Suprapubic skin (tissue), 4 donors: ENCODE results near the gene PTPRN2. TPM values are rescaled to one million over a fixed set of nuclear protein-coding genes. Genes with fewer than 3 reads are reported as not detected.

ENCODE experiments used
- DNase-seq, 2 donors: peaks; one replicate each; pipeline ENCODE4 v3.0.0-alpha.2; 2019; ENCODE audit warnings: low spot score in 2 of 2
- H3K27ac ChIP-seq: fragments of 200-600 bp; sonication (generic); one replicate; pipeline ENCODE4 v1.5.1; 2019
- H3K27me3 ChIP-seq: fragments of 200-600 bp; sonication (generic); one replicate; pipeline ENCODE4 v1.5.1; 2019
- H3K36me3 ChIP-seq: fragments of 200-600 bp; sonication (generic); one replicate; pipeline ENCODE4 v1.5.1; 2019
- H3K4me1 ChIP-seq: fragments of 200-600 bp; sonication (generic); one replicate; pipeline ENCODE4 v1.5.1; 2019
- H3K4me3 ChIP-seq: fragments of 200-600 bp; sonication (generic); one replicate; pipeline ENCODE4 v1.5.1; 2019; ENCODE audit warnings: mild to moderate bottlenecking
- H3K9me3 ChIP-seq: fragments of 200-600 bp; sonication (generic); one replicate; pipeline ENCODE4 v1.5.1; 2019
- EP300 ChIP-seq: sonication (generic); formaldehyde crosslinking; IDR thresholded peaks from one replicate; pipeline ENCODE4 v1.6.1; 2017; ENCODE audit warnings: antibody characterized with exemption
- POLR2A ChIP-seq, 2 donors: fragments of 450-650 bp; IDR thresholded peaks; one replicate each; pipeline ENCODE4 v1.6.1; 2017; ENCODE audit warnings: antibody characterized with exemption in 2 of 2, mild to moderate bottlenecking in 2 of 2, moderate library complexity in 2 of 2
- POLR2AphosphoS5 ChIP-seq, 3 donors: sonication (generic); formaldehyde crosslinking; IDR thresholded peaks; one replicate each; pipeline ENCODE4 v1.6.1; 2017; ENCODE audit warnings: antibody characterized with exemption in 3 of 3
- WGBS: methylation state at CpG from one replicate; pipeline ENCODE4 v1.1.5; 2018; 5-methylcytosine and 5-hydroxymethylcytosine counted together
- total RNA-seq, 4 donors: library from RNA; depleted of rRNA; stranded (reverse); fragments of >200 nt; gene quantifications; one replicate each; pipeline ENCODE4 v1.1.0, GENCODE V29; 2016
- TF ChIP-seq, protein P1 (sequence below), 2 donors: fragments of 200-600 bp in 1 of 2; fragments of 450-650 bp in 1 of 2; sonication (generic) in 1 of 2; IDR thresholded peaks; one replicate each; pipeline ENCODE4 v1.5.1; 2016 to 2019; ENCODE audit warnings: antibody characterized with exemption in 2 of 2, mild to moderate bottlenecking in 1 of 2, moderate library complexity in 1 of 2

PTPRN2 gene
- total RNA-seq, 4 donors from 2014 or later, result 0.23 to 1.8 (median 1.3) TPM

DNA sequence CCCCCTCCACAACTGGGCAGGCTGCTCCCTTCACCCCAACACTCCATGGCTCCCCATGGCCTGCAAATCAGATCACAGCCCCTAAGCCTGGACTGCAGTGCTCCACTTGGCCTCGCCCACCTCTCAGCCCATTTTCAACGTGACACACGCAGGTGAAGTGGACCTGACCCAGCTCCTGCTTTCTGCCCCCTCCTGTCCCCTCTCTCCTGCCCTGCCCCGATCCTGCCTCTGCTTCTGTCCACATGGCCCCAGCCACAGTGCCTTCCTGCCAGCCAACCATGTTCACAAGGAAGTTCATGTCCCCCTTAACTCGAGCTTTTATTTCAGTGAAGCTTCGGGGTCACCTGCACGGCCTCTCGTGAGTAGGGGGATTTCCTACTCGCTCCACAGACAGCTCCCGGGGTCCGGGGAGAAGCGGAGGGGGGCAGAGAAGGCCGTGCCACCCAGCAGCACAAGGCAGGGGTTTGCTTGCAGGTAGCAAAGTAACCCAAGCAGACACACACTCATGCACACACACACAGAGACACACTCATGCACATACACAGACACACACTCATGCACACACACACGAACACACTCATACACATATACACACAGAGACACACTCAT lies 713.3 kb downstream of the PTPRN2 start:
- no peak overlapping the region for H3K4me3 ChIP-seq
- no peak for DNase-seq
- no peaks in the 10 kb centered on the region for H3K9me3 ChIP-seq
- H3K36me3 ChIP-seq, result no peaks in the 10 kb centered on the region
- H3K27me3 ChIP-seq, result peaks cover 20% of the 10 kb centered on the region
- TF ChIP-seq, protein P1, sequence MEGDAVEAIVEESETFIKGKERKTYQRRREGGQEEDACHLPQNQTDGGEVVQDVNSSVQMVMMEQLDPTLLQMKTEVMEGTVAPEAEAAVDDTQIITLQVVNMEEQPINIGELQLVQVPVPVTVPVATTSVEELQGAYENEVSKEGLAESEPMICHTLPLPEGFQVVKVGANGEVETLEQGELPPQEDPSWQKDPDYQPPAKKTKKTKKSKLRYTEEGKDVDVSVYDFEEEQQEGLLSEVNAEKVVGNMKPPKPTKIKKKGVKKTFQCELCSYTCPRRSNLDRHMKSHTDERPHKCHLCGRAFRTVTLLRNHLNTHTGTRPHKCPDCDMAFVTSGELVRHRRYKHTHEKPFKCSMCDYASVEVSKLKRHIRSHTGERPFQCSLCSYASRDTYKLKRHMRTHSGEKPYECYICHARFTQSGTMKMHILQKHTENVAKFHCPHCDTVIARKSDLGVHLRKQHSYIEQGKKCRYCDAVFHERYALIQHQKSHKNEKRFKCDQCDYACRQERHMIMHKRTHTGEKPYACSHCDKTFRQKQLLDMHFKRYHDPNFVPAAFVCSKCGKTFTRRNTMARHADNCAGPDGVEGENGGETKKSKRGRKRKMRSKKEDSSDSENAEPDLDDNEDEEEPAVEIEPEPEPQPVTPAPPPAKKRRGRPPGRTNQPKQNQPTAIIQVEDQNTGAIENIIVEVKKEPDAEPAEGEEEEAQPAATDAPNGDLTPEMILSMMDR (IDR thresholded peaks at IDR 0.05), result no peak
- TF ChIP-seq EP300 (no peak), POLR2AphosphoS5 (IDR thresholded peaks at IDR 0.05) (no peak), POLR2A (IDR thresholded peaks at IDR 0.05) (no peak)
- H3K27ac ChIP-seq, result no peak overlapping the region
- 88% methylated on average over 14 of the region's 14 CpGs for WGBS
- peaks cover 8% of the 10 kb centered on the region for H3K4me1 ChIP-seq

DNA sequence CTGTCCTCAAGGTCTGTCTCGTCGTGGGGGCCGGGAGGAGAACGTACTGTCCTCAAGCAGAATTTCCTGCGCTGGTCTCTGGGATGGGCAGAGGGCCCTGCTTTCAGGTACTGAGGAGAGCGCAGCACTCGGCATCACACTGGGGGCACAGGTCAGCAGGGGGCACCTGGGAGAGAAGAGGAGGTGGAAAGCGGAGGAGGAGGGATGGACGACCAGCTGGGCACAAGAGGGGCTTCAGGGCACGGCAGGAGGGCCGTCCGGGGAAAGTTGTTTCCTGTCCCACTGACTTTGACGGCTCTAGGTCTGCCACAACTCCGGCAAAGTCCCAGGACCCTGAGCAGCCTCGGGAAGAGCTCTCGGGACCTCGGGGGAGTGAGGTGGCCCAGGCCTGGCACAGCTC lies 714.0 kb downstream of the PTPRN2 start:
- Histone ChIP-seq H3K36me3 (no peaks in the 10 kb centered on the region), H3K4me3 (no peak overlapping the region), H3K27me3 (peaks cover 20% of the 10 kb centered on the region), H3K9me3 (no peaks in the 10 kb centered on the region), H3K4me1 (peaks cover 8% of the 10 kb centered on the region), H3K27ac (no peak overlapping the region)
- DNase-seq, result no peak
- WGBS, result 82% methylated on average over 17 of the region's 17 CpGs
- TF ChIP-seq, protein P1 (IDR thresholded peaks at IDR 0.05), result no peak
- TF ChIP-seq EP300 (no peak), POLR2A (IDR thresholded peaks at IDR 0.05) (no peak), POLR2AphosphoS5 (IDR thresholded peaks at IDR 0.05) (no peak)

DNA sequence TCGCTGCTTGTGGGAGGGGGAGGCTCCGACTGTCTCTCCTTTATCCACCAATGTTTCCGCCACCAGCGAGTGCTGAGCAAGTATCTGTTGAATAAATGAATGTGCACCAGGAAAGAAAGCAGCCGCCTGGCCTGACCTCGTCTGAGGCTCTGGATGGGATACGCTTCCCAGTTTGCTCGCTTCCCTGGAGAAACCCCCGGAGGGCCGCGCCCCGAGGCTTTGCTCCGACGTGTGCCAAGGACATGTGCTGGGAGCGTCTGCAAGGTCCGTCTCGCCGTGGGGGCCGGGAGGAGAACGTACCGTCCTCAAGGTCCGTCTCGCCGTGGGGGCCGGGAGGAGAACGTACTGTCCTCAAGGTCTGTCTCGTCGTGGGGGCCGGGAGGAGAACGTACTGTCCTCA lies 714.4 kb downstream of the PTPRN2 start:
- TF ChIP-seq POLR2AphosphoS5 (IDR thresholded peaks at IDR 0.05) (no peak), EP300 (no peak), POLR2A (IDR thresholded peaks at IDR 0.05) (no peak)
- TF ChIP-seq, protein P1 (IDR thresholded peaks at IDR 0.05), result no peak
- H3K9me3 ChIP-seq, result no peaks in the 10 kb centered on the region
- no peak overlapping the region for H3K4me3 ChIP-seq
- no peaks in the 10 kb centered on the region for H3K36me3 ChIP-seq
- H3K27me3 ChIP-seq, result peaks cover 20% of the 10 kb centered on the region
- H3K27ac ChIP-seq, result no peak overlapping the region
- no peak for DNase-seq
- WGBS, result 82% methylated on average over 24 of the region's 30 CpGs
- peaks cover 8% of the 10 kb centered on the region for H3K4me1 ChIP-seq

DNA sequence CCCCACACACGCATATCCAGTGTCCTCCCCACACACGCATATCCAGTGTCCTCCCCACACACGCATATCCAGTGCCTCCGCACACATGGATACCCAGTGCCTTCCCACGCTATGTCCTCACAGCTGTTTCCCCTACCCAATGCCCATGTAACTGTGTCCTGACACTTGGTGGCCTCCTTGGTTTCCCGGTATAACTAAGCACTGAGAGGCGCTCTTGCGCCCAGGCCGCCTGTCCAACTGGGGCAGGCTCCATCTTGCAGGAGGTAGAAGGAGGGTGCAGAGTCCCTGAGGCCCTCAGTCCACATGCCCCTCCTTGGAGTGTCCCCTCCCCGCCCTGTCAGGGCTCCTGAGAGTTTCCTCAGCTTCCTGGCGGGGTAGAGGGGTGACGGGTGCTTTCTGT lies 715.2 kb downstream of the PTPRN2 start:
- 89% methylated on average over 12 of the region's 12 CpGs for WGBS
- no peak for DNase-seq
- Histone ChIP-seq H3K4me3 (no peak overlapping the region), H3K4me1 (peaks cover 8% of the 10 kb centered on the region), H3K9me3 (no peaks in the 10 kb centered on the region), H3K36me3 (no peaks in the 10 kb centered on the region), H3K27ac (no peak overlapping the region), H3K27me3 (peaks cover 20% of the 10 kb centered on the region)
- TF ChIP-seq, protein P1 (IDR thresholded peaks at IDR 0.05), result no peak
- TF ChIP-seq EP300 (no peak), POLR2A (IDR thresholded peaks at IDR 0.05) (no peak), POLR2AphosphoS5 (IDR thresholded peaks at IDR 0.05) (no peak)

DNA sequence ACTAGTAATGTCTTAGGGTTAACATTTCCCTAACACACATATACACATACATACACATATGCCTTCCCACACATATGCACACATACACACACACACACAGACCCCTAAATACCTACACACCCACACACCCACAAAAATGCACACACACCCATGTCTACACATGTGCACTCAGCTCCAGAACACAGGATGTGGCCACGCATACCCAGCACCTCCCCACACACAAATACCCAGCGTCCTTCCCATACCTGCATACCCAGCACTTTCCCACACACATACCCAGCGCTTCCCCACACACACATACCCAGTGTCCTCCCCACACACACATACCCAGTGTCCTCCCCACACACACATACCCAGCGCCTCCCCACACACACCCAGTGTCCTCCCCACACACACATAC lies 715.9 kb downstream of the PTPRN2 start:
- WGBS, result 87% methylated on average over 4 of the region's 4 CpGs
- no peak for TF ChIP-seq EP300
- no peak for TF ChIP-seq POLR2A (IDR thresholded peaks at IDR 0.05)
- no peak for TF ChIP-seq POLR2AphosphoS5 (IDR thresholded peaks at IDR 0.05)
- TF ChIP-seq, protein P1 (IDR thresholded peaks at IDR 0.05), result no peak

More for the DNA sequence above, 715.9 kb downstream of the PTPRN2 start:
- H3K4me3 ChIP-seq, result no peak overlapping the region
- H3K36me3 ChIP-seq, result no peaks in the 10 kb centered on the region
- peaks cover 8% of the 10 kb centered on the region for H3K4me1 ChIP-seq
- no peak for DNase-seq
- no peak overlapping the region for H3K27ac ChIP-seq
- H3K9me3 ChIP-seq, result no peaks in the 10 kb centered on the region
- peaks cover 19% of the 10 kb centered on the region for H3K27me3 ChIP-seq
